ENCODE data around the gene AKR1C2.
"Not testable (repeated sequence)": the region's sequence is repeated elsewhere in the genome, so short reads cannot be mapped to it uniquely, and the experiment has no call there.

- TF ChIP-seq ZFHX2 (tag by site-specific recombination; conservative IDR thresholded peaks at IDR 0.05); CTCF (tag by site-specific recombination; IDR thresholded peaks at IDR 0.05); BCL6B (tag by site-specific recombination; IDR thresholded peaks at IDR 0.05); REST (tag by site-specific recombination; IDR thresholded peaks at IDR 0.05); ZNF707 (tag by site-specific recombination; IDR thresholded peaks at IDR 0.05): not testable (repeated sequence)
These were observed 46.6 kb downstream of the AKR1C2 start for GRCh38 chr10:4956955-4957645.
